ENCODE measurements around the gene LDHB.
"Not testable (repeated sequence)": the region's sequence is repeated elsewhere in the genome, so short reads cannot be mapped to it uniquely, and the experiment has no call there.

Gene LDHB

DNA sequence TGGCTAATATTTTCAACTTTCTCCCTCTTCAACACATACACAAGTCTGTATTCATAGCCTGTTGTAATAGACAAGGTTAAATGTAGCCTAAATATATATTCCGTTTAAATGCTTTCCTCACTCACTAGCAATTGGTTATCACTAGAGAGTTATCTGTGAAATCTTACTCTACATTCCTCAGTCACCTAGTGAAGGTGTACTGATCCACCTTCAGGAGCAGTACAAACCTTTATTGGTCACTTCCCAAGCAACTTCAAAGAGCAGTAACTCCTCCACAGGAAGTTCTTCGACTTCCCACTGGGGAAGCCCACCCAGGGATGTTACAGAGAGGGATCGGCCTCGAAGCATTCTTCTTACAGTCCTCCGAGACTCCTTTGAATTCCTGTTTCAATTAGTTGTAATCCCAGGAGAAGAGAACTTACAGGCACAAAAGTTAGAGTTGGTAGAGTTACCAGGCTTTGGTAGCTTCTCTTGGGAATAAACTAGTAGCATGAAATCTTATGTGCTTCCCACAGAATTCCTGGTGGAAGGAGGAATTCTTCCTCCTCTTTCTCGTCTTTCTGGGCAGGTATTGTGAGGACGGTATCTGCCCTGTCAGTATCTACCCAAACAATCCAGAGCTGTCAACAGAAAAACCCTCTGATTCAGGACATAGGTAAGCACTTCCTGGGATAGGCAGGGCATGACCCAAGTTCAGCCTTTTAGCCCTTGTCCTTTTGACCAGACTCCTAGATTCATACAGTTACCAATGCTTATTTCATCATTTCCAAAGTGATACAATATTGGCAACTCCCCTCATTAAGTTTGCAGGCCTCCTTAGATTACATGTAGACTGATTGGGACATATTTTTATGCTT lies 53.2 kb downstream of the LDHB start, which contains the start of gene GYS2:
TSS of gene GYS2 (minus strand) at position 603 of the 857 bp plus-strand sequence. CDS start at position 348, 255 bp downstream.
- no peaks in the 10 kb centered on the region for H3K9me3 ChIP-seq (ENCODE audit: control insufficient read depth, low read depth, low read length)

DNA sequence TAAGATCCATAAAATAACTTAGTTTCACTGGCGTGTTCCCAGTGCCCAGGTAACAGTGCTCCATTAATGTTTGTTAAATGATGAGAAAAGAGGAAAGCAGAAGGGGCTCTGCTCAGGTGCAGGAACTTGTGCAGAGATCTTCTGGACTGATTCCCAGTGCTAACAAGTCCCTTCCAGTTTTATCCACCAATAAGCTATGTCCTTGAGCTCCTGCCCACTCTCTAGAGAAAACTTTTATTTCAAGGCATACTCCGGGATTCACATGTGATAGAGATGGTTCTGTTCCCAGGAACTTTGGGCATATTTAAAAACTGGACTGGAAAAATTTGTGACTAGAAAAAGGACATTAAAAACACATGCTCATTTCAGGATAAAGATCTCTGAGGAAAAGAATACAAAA lies 54.9 kb downstream of the LDHB start:
- Histone ChIP-seq H3K4me3 (ENCODE audit: low read length) (no peak overlapping the region), H3K27ac (ENCODE audit: low read length) (no peak overlapping the region), H3K36me3 (ENCODE audit: control insufficient read depth, low read depth, low read length) (no peaks in the 10 kb centered on the region), H3K27me3 (ENCODE audit: control insufficient read depth, insufficient read depth, low read length) (no peaks in the 10 kb centered on the region), H3K9me3 (ENCODE audit: control insufficient read depth, low read depth, low read length) (no peaks in the 10 kb centered on the region), H3K4me1 (ENCODE audit: control insufficient read depth, low read depth, low read length) (no peaks in the 10 kb centered on the region), H3K9ac (ENCODE audit: low read length) (no peak overlapping the region)

More for the DNA sequence above, 53.2 kb downstream of the LDHB start, which contains the start of gene GYS2:
- Histone ChIP-seq H3K9ac (ENCODE audit: low read length) (no peak within 1 kb of the TSS), H3K4me3 (ENCODE audit: low read length) (no peak within 1 kb of the TSS), H3K27ac (ENCODE audit: low read length) (no peak within 1 kb of the TSS), H3K4me1 (ENCODE audit: control insufficient read depth, low read depth, low read length) (no peaks in the 10 kb centered on the region), H3K27me3 (ENCODE audit: control insufficient read depth, insufficient read depth, low read length) (no peaks in the 10 kb centered on the region), H3K36me3 (ENCODE audit: control insufficient read depth, low read depth, low read length) (no peaks in the 10 kb centered on the region)

DNA sequence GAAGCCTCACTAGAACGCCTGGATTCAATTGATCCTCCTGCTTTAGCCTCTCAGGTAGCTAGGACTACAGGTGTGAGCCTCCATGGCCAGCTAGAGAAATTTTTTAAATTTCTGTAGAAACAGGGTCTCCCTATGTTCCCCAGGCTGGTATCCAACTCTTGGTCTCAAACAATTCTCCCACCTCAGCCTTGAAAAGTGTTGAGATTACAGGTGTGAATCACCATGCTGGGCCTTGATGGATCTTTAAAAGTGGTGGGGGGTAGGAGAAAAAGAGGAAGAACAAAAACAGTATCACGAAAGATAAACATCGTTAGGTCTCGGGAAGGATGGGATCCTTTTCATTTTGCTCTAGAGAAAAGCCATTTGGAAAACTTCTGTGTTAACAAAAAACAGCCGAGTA lies 57.4 kb downstream of the LDHB start:
- H3K9ac ChIP-seq (ENCODE audit: low read length) = no peak overlapping the region
- H3K4me3 ChIP-seq (ENCODE audit: low read length) = no peak overlapping the region
- no peaks in the 10 kb centered on the region for H3K27me3 ChIP-seq (ENCODE audit: control insufficient read depth, insufficient read depth, low read length)
- no peaks in the 10 kb centered on the region for H3K36me3 ChIP-seq (ENCODE audit: control insufficient read depth, low read depth, low read length)
- no peaks in the 10 kb centered on the region for H3K9me3 ChIP-seq (ENCODE audit: control insufficient read depth, low read depth, low read length)
- H3K27ac ChIP-seq (ENCODE audit: low read length) = no peak overlapping the region
- H3K4me1 ChIP-seq (ENCODE audit: control insufficient read depth, low read depth, low read length) = no peaks in the 10 kb centered on the region

DNA sequence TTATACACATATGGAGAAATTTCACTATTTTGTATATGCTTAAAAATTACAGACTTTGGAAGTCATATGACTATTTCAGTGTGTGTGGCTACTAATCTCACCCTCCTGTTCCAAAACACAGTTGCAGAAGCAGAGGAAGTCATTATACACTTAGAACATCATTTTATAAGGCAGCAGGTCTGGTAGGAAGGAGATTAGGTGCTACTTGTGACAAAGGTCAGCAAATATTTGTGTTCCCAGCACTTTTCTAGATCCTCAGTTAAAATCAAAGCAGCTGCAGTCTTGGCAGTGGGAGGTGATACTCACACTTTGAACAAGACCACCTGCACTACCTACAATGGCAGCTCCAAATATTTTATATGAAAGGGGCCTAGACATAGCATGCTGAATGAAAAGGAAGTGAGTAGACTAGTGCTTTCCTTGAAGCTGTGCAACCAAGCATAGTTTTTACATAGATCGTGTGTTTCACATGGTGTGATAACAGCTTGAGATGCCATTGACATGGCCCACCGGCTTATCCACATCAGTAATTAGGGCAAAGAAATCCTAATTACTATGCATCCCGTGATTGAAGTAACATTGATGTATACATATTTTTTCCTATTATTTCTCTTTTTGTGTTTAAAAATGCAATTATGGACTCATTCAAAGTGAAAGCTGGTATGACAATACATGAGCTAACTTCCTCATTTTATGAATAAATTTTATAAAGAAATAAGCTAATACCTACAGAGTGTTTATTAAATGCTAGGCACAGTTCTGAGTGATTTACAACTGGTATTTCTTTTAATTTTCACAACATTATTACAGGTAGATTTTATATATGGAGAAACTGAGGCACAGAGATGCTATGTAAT lies 58.3 kb downstream of the LDHB start:
- no peaks in the 10 kb centered on the region for H3K36me3 ChIP-seq (ENCODE audit: control insufficient read depth, low read depth, low read length)
- no peaks in the 10 kb centered on the region for H3K27me3 ChIP-seq (ENCODE audit: control insufficient read depth, insufficient read depth, low read length)
- H3K9ac ChIP-seq (ENCODE audit: low read length) = no peak overlapping the region
- H3K4me3 ChIP-seq (ENCODE audit: low read length) = no peak overlapping the region
- no peaks in the 10 kb centered on the region for H3K4me1 ChIP-seq (ENCODE audit: control insufficient read depth, low read depth, low read length)
- H3K9me3 ChIP-seq (ENCODE audit: control insufficient read depth, low read depth, low read length) = no peaks in the 10 kb centered on the region
- no peak overlapping the region for H3K27ac ChIP-seq (ENCODE audit: low read length)

DNA sequence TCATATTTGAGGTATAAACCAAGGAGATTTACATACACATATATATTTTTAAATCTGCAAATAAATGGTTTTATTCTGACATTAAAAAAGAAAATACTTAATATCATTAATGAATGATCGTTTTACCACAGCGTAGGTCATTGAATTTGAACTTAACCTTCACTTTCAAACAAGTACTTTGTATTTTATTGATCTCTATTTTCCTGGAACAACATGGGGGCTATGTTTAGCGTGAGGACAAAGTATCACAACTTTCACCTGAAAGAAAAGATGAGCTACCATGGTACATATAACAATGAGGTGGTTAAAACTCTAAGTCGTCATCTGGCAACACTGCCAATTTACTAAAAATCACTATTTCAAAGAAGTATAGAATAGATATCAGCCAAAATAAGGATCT lies 59.0 kb downstream of the LDHB start:
- H3K9me3 ChIP-seq (ENCODE audit: control insufficient read depth, low read depth, low read length) = no peaks in the 10 kb centered on the region

DNA sequence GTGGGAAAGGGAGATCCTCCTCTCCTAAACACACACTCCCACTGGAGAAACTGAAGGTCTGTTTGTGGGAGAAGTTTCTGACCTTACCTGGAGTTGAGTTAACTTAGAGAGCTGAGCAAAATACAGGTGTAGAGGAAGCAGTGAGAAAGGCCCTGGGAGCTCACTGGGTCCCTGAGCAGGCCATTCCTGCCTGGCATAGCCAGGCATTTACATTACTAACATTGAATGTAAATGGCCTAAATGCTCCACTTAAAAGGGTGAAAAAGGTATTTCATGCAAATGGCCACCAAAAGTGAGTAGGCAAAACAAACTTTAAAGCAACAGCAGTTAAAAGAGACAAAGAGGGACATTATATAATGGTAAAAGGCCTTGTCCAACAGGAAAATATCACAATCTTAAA lies 62.3 kb downstream of the LDHB start:
- not testable (repeated sequence) for H3K4me3 ChIP-seq (ENCODE audit: low read length); H3K9ac ChIP-seq (ENCODE audit: low read length); H3K36me3 ChIP-seq (ENCODE audit: control insufficient read depth, low read depth, low read length); H3K4me1 ChIP-seq (ENCODE audit: control insufficient read depth, low read depth, low read length); H3K9me3 ChIP-seq (ENCODE audit: control insufficient read depth, low read depth, low read length); H3K27ac ChIP-seq (ENCODE audit: low read length); H3K27me3 ChIP-seq (ENCODE audit: control insufficient read depth, insufficient read depth, low read length)

More for the DNA sequence above, 59.0 kb downstream of the LDHB start:
- Histone ChIP-seq H3K27me3 (ENCODE audit: control insufficient read depth, insufficient read depth, low read length) (no peaks in the 10 kb centered on the region), H3K27ac (ENCODE audit: low read length) (no peak overlapping the region), H3K4me3 (ENCODE audit: low read length) (no peak overlapping the region), H3K4me1 (ENCODE audit: control insufficient read depth, low read depth, low read length) (no peaks in the 10 kb centered on the region), H3K36me3 (ENCODE audit: control insufficient read depth, low read depth, low read length) (no peaks in the 10 kb centered on the region), H3K9ac (ENCODE audit: low read length) (no peak overlapping the region)

DNA sequence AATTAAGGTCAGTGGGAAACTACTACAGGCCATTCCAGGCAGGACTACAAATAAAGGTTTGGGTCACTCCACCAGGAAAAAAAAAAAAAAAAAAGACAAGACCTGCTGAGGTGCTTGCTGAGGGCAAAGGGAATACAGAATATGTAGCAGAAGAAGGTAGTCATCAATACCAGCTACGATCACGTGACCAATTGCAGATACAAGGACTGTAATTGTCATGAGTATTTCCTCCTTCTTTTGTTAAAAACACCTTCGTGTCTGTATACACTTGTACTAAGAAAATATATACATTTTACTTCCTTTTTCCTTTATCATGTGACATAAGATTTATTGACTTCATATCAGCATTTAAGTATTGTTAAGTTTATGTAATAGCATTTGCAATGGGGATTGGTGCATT lies 72.2 kb downstream of the LDHB start:
- Histone ChIP-seq H3K9ac (ENCODE audit: low read length) (no peak overlapping the region), H3K4me1 (ENCODE audit: control insufficient read depth, low read depth, low read length) (no peaks in the 10 kb centered on the region), H3K27me3 (ENCODE audit: control insufficient read depth, insufficient read depth, low read length) (no peaks in the 10 kb centered on the region), H3K36me3 (ENCODE audit: control insufficient read depth, low read depth, low read length) (no peaks in the 10 kb centered on the region), H3K9me3 (ENCODE audit: control insufficient read depth, low read depth, low read length) (no peaks in the 10 kb centered on the region), H3K4me3 (ENCODE audit: low read length) (no peak overlapping the region), H3K27ac (ENCODE audit: low read length) (no peak overlapping the region)

All from iPS-18a (cell line).